COLO829 (cell line): ENCODE results near the gene WBP1L.
"Not testable (repeated sequence)": the region's sequence is repeated elsewhere in the genome, so short reads cannot be mapped to it uniquely, and the experiment has no call there.

ENCODE experiments used
- DNase-seq: peaks from one replicate; pipeline ENCODE4 v3.0.0; 2012; ENCODE audit warnings: low spot score

WBP1L gene

GRCh38 chr10:102812231-102812876 lies 68.6 kb downstream of the WBP1L start:
- DNase-seq: no peak

- DNase-seq: no peak
These were observed 69.3 kb downstream of the WBP1L start for GRCh38 chr10:102813017-102813541.

- DNase-seq: no peak
These were observed 70.1 kb downstream of the WBP1L start for GRCh38 chr10:102813734-102814452.

- DNase-seq: no peak
These were observed 70.7 kb downstream of the WBP1L start for GRCh38 chr10:102814453-102814871.

GRCh38 chr10:102814873-102815661 lies 71.3 kb downstream of the WBP1L start:
- DNase-seq: no peak

GRCh38 chr10:102815790-102816549 lies 72.2 kb downstream of the WBP1L start:
- no peak for DNase-seq

- no peak for DNase-seq
These were observed 73.4 kb downstream of the WBP1L start for GRCh38 chr10:102817175-102817574.

GRCh38 chr10:102819054-102819453 lies 75.3 kb downstream of the WBP1L start:
- DNase-seq: no peak

- DNase-seq: not testable (repeated sequence)
These were observed 76.3 kb downstream of the WBP1L start for GRCh38 chr10:102820008-102820407.

- no peak for DNase-seq
These were observed 78.5 kb downstream of the WBP1L start for GRCh38 chr10:102822222-102822621.

- DNase-seq: no peak
These were observed 80.9 kb downstream of the WBP1L start for GRCh38 chr10:102824664-102825063.

- DNase-seq: no peak
These were observed 82.5 kb downstream of the WBP1L start for GRCh38 chr10:102826148-102826796.

- DNase-seq: no peak
These were observed 83.8 kb downstream of the WBP1L start for GRCh38 chr10:102827597-102827975.

- DNase-seq: peak; percentile 13
These were observed 87.7 kb downstream of the WBP1L start for GRCh38 chr10:102831322-102832071.

- no peak for DNase-seq
These were observed 88.5 kb downstream of the WBP1L start for GRCh38 chr10:102832248-102832647.

GRCh38 chr10:102832987-102833386 lies 89.2 kb downstream of the WBP1L start:
- no peak for DNase-seq

- DNase-seq: no peak
These were observed 90.4 kb downstream of the WBP1L start for GRCh38 chr10:102834143-102834542.

GRCh38 chr10:102835007-102835482 lies 91.3 kb downstream of the WBP1L start:
- DNase-seq: peak; percentile 44

- no peak for DNase-seq
These were observed 93.5 kb downstream of the WBP1L start, which contains the start of gene CYP17A1 for GRCh38 chr10:102837230-102837721. Gene CYP17A1, minus strand, starts transcription at chr10:102837413. Its CDS starts 52 bp downstream, at chr10:102837361.

- not testable (repeated sequence) for DNase-seq
These were observed 94.7 kb downstream of the WBP1L start for GRCh38 chr10:102838276-102838927.
